GM13976 (cell line): ENCODE measurements around the gene HACD2.

Experiments used
- DNase-seq: peaks from one replicate; pipeline ENCODE4 v3.0.0; 2012; ENCODE audit warnings: low spot score
- CTCF ChIP-seq: IDR thresholded peaks from 2 replicates; pipeline ENCODE4 v1.5.1; 2012; ENCODE audit warnings: borderline replicate concordance, mild to moderate bottlenecking; ENCODE audit not compliant: insufficient read depth; ENCODE audit errors: extremely low read depth, missing control alignments, control extremely low read depth
- in situ Hi-C: fragments of 300-500 bp; cut with MboI; formaldehyde crosslinking; loops from one replicate; pipeline ENCODE4 v1.12.0; 2022; ENCODE audit warnings: low sequenced_read_pairs, mixed read lengths, inconsistent platforms; ENCODE audit not compliant: unreplicated experiment

HACD2 gene

DNA sequence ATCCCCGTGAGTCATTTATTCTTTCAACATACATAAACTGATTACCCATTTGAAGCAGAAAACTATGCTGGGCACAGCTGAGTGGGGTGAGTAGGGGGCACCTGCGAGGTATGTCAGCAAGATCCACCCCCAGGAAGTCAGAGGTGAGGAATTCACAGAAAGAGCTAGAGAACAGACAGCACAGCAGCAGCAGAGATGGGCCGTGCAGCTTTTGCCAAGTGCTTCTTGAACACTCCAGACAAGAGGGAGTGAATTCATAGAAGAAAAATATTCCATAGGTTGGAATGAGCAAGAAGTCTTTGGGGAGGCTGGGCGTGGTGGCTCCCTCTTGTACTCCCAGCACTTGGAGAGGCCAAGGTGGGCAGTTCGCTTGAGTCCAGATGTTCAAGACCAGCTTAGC lies 126.6 kb downstream of the HACD2 start:
- no peak for DNase-seq
- no peak for TF ChIP-seq CTCF
- in situ Hi-C loops, result no loop called here

- TF ChIP-seq CTCF, result no peak
- no peak for DNase-seq
- in situ Hi-C loops, result no loop called here
Measured at GRCh38 chr3:123457841-123458240, 127.0 kb downstream of the HACD2 start.

GRCh38 chr3:123453675-123454074 lies 131.2 kb downstream of the HACD2 start:
- no peak for DNase-seq
- in situ Hi-C loops, result no loop called here
- TF ChIP-seq CTCF, result no peak

GRCh38 chr3:123451186-123451585 lies 133.7 kb downstream of the HACD2 start:
- TF ChIP-seq CTCF, result no peak
- DNase-seq, result no peak
- in situ Hi-C loops, result no loop called here

GRCh38 chr3:123449997-123450604 lies 134.8 kb downstream of the HACD2 start:
- no peak for TF ChIP-seq CTCF
- DNase-seq, result no peak
- in situ Hi-C loops, result no loop called here

DNA sequence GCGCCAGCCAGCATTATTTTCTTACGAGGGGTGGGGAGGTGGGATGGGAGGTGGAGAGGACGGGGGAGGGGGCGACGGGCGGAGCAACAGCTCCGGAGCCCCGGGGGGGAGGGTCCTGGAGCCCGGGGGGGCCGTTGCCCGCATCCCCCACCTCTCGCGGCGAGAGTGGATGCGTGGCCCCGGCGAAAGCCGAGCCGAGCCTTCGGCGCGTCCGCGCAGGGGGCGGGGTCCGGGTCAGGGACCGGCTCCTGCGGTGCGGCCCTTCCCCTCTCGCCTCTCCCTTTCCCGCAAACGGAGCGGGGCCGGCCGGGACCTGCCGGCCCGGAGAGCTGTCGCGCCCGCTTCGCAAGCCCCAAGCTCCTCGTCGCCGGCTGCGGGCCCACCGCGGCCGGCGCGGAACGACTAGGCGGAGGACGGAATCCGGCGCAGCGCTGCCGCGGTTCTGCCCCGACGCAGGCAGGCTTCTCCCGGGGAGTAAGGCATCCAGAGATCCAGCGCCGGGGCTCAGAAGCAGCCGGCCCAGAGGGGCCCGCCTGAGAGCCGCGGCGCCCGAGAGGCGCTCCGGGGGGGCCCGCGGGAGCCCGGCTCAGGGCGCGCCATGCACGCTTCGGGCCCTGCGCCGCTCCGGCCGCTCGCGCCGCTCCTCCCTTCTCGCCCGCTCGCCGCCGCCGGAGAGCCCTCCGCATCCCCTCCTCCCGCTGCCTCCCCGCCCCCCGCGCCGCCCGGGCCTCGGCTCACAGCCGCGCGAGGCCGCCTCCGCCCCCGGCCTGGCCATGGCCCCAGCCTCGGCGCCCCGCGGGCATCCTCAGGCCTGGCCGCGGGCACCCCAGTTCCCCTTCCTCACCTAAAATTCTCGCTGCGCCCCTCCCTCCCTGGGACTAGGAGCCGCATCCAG lies 135.5 kb downstream of the HACD2 start:
- TF ChIP-seq CTCF, result no peak
- DNase-seq, result peak; percentile 65
- in situ Hi-C loops, result no loop called here
